HFFc6 (cell line): ENCODE results near the gene PHKA2. TPM values are rescaled to one million over a fixed set of nuclear protein-coding genes. Genes with fewer than 3 reads are reported as not detected.

Source experiments
- DNase-seq: peaks from one replicate; pipeline ENCODE4 v3.0.0-alpha.2; 2018
- H3K27ac Mint-ChIP-seq: 2 replicates; pipeline ENCODE4 v1.8.0; 2020; ENCODE audit warnings: mild to moderate bottlenecking, mixed read lengths
- H3K27me3 Mint-ChIP-seq: 2 replicates; pipeline ENCODE4 v1.8.0; 2021; ENCODE audit warnings: mild to moderate bottlenecking, moderate library complexity, mixed read lengths; ENCODE audit not compliant: insufficient read depth
- H3K36me3 Mint-ChIP-seq: 2 replicates; pipeline ENCODE4 v1.8.0; 2021; ENCODE audit warnings: low read depth, mixed read lengths
- H3K4me1 Mint-ChIP-seq: 2 replicates; pipeline ENCODE4 v1.8.0; 2020; ENCODE audit warnings: low read depth, mixed read lengths
- H3K4me3 Mint-ChIP-seq: 2 replicates; pipeline ENCODE4 v1.8.0; 2020; ENCODE audit warnings: mild to moderate bottlenecking, moderate library complexity, mixed read lengths
- H3K9me3 Mint-ChIP-seq: 2 replicates; pipeline ENCODE4 v1.8.0; 2020; ENCODE audit warnings: mild to moderate bottlenecking, mixed read lengths
- total RNA-seq, 6 experiments: library from RNA; stranded (reverse); fragmentation: NEBNext Ultra II Directional; extraction: Animal tissue kit (Norgen Biotek cat#: 25700); gene quantifications; 2 replicates in 1 of 6; 3 replicates in 5 of 6; pipeline ENCODE4 v1.2.3, GENCODE V29; 2021
- TF ChIP-seq, protein P1 (sequence below): fragments of 200-600 bp; sonication (generic); IDR thresholded peaks from 2 replicates; pipeline ENCODE4 v1.5.0; 2021; ENCODE audit warnings: antibody characterized with exemption, mild to moderate bottlenecking

The PHKA2 gene
- total RNA-seq, 6 experiments from 2014 or later, result 12.2 to 18.2 (median 16.9) TPM

DNA sequence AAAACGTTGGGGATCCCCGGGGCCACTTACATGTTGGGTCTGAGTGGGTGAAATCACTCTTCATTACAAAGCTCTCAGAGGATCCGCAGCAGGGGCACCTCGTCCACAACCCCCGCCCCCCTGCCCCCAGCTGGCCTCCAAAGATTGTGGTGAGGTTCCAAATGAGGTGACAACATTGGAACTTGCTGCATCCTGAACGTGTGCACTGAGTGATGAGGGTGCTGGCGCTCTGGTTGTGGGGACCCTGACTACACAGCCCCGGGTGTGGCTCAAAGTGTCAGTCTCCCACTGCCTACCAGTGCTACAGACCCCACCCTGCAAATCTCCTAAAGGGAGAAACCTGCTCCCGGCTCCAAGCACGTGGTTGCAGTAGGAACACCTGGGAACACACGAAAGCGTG, 111.9 kb downstream of the PHKA2 start:
- Mint-ChIP-seq H3K9me3 (no peaks in the 10 kb centered on the region), H3K27me3 (peaks cover 22% of the 10 kb centered on the region), H3K4me1 (peaks cover 10% of the 10 kb centered on the region), H3K27ac (no peak overlapping the region), H3K4me3 (no peak overlapping the region), H3K36me3 (no peaks in the 10 kb centered on the region)
- TF ChIP-seq, protein P1, sequence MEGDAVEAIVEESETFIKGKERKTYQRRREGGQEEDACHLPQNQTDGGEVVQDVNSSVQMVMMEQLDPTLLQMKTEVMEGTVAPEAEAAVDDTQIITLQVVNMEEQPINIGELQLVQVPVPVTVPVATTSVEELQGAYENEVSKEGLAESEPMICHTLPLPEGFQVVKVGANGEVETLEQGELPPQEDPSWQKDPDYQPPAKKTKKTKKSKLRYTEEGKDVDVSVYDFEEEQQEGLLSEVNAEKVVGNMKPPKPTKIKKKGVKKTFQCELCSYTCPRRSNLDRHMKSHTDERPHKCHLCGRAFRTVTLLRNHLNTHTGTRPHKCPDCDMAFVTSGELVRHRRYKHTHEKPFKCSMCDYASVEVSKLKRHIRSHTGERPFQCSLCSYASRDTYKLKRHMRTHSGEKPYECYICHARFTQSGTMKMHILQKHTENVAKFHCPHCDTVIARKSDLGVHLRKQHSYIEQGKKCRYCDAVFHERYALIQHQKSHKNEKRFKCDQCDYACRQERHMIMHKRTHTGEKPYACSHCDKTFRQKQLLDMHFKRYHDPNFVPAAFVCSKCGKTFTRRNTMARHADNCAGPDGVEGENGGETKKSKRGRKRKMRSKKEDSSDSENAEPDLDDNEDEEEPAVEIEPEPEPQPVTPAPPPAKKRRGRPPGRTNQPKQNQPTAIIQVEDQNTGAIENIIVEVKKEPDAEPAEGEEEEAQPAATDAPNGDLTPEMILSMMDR, result no peak
- DNase-seq, result no peak

DNA sequence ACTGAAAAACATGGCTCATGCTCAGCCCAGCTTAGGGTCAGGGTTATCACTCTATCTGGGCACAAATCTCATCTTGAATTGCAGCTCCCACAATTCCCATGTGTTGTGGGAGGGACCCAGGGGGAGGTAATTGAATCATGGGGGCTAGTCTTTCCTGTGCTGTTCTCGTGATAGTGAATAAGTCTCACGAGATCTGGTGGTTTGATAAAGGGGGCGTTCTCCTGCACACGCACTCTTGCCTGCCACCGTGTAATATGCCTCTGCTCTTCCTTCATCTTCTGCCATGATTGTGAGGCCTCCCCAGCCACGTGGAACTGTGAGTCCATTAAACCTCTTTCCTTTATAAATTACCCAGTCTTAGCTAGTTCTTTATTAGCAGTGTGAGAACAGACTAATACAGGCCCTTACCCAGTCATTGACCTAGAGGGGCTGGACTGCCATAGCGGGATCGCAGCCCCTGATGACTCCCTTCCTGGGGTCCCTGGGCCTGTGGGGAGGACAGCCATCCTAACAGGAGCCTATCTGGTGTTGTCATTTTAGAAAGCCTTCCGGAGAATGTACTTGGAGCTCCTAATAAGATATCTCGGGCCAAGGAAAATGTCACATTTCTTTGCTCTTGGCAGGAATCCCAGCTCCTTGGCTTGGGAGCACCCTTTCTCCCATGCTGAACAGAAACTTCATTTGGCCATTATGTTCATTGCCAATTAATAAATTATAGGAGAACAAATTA, 112.6 kb downstream of the PHKA2 start:
- H3K4me3 Mint-ChIP-seq, result no peak overlapping the region
- no peak overlapping the region for H3K27ac Mint-ChIP-seq
- no peaks in the 10 kb centered on the region for H3K36me3 Mint-ChIP-seq
- peaks cover 10% of the 10 kb centered on the region for H3K4me1 Mint-ChIP-seq
- no peak for DNase-seq
- H3K27me3 Mint-ChIP-seq, result peaks cover 16% of the 10 kb centered on the region
- TF ChIP-seq, protein P1, result no peak
- no peaks in the 10 kb centered on the region for H3K9me3 Mint-ChIP-seq

DNA sequence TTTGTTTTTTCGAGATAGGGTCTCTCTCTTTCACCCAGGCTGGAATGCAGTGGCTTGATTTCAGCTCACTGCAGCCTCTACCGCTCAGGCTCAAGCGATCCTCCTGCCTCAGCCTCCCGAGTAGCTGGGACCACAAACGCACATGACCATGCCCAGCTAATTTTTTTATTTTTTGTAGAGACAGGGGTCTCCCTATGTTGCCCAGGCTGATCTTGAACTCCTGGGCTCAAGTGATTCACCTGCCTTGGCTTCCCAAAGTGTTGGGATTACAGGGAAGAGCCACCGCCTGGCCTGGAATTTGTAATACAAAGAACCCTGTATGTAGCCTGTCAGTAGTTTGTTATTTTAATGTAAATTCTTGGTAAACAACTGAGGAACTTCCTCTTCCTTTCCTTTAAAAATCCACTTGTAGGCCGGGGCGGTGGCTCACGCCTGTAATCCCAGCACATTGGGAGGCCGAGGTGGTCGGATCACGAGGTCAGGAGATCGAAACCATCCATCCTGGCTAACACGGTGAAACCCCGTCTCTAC, 119.5 kb downstream of the PHKA2 start:
- no peak for DNase-seq
- no peaks in the 10 kb centered on the region for H3K9me3 Mint-ChIP-seq
- H3K4me1 Mint-ChIP-seq, result no peaks in the 10 kb centered on the region
- no peaks in the 10 kb centered on the region for H3K36me3 Mint-ChIP-seq
- no peak overlapping the region for H3K27ac Mint-ChIP-seq
- peaks cover 8% of the 10 kb centered on the region for H3K27me3 Mint-ChIP-seq
- no peak overlapping the region for H3K4me3 Mint-ChIP-seq
- TF ChIP-seq, protein P1, result no peak

DNA sequence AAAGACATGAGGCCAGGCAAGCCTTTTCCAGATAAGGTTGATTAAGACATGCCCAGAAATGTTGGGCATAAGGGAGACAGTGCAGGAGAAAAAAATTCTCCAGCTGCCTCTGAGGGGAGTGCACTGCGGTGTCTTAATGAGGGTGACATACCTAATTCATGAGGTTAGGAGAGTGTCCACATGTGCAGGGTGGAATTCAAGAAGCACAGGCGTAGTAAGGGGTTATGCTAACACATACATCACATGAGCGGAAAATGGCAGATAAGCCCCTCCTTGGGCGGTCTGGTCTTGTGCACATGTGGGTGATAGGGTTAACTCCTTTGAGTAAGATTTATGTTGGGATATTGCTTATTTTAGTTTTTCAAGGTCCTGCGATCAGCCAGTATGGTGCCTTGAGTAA, 122.4 kb downstream of the PHKA2 start:
- no peaks in the 10 kb centered on the region for H3K4me1 Mint-ChIP-seq
- TF ChIP-seq, protein P1, result no peak
- H3K9me3 Mint-ChIP-seq, result no peaks in the 10 kb centered on the region
- no peak for DNase-seq
- H3K36me3 Mint-ChIP-seq, result no peaks in the 10 kb centered on the region
- H3K27me3 Mint-ChIP-seq, result peaks cover 5% of the 10 kb centered on the region
- H3K4me3 Mint-ChIP-seq, result no peak overlapping the region
- no peak overlapping the region for H3K27ac Mint-ChIP-seq

DNA sequence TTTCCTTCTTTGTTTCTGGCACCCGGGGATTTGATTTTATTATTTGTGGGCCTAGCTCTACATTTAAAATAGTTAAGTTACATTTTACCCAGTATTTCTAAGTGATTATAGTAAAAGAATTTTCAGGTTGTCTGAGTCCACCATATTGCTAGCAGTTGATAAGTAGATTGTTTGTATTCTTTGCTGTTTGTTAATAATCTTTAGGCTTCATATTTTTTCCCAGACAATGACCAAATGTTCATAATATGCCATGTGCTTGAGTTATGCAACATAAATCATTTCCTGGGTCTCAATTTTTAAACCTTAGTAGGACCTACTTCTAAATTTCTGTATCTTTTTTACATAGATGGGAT, 127.3 kb downstream of the PHKA2 start:
- no peak for DNase-seq
- Mint-ChIP-seq H3K27ac (no peak overlapping the region), H3K36me3 (no peaks in the 10 kb centered on the region), H3K9me3 (no peaks in the 10 kb centered on the region), H3K4me1 (no peaks in the 10 kb centered on the region), H3K27me3 (peaks cover 7% of the 10 kb centered on the region), H3K4me3 (no peak overlapping the region)
- TF ChIP-seq, protein P1, result no peak
